RWPE2 (cell line): ENCODE measurements around the gene C9orf57.

ENCODE experiments used
- ATAC-seq: fragments of 200-7000 bp; cut with Tn5 transposase; 3 replicates; pipeline ENCODE4 v1.9.1; 2021; ENCODE audit warnings: low read depth
- DNase-seq: peaks from one replicate; pipeline ENCODE4 v3.0.0-alpha.2; 2020; ENCODE audit warnings: low spot score
- H3K27ac ChIP-seq: fragments of 450-650 bp; 2 replicates; pipeline ENCODE4 v1.5.1; 2017; ENCODE audit warnings: mild to moderate bottlenecking; ENCODE audit not compliant: poor library complexity, severe bottlenecking
- H3K27me3 ChIP-seq: fragments of 250-450 bp; sonication (Bioruptor Pico); 2 replicates; pipeline ENCODE4 v1.5.1; 2021; ENCODE audit warnings: mild to moderate bottlenecking, moderate library complexity; ENCODE audit not compliant: insufficient read depth, poor library complexity, severe bottlenecking
- H3K36me3 ChIP-seq: fragments of 250-450 bp; sonication (Bioruptor Pico); 2 replicates; pipeline ENCODE4 v1.5.1; 2020; ENCODE audit warnings: low read depth, mild to moderate bottlenecking, moderate library complexity
- H3K4me1 ChIP-seq: fragments of 250-450 bp; sonication (Bioruptor Pico); 2 replicates; pipeline ENCODE4 v1.5.1; 2021; ENCODE audit warnings: mild to moderate bottlenecking, moderate library complexity; ENCODE audit not compliant: insufficient read depth, poor library complexity, severe bottlenecking
- H3K4me3 ChIP-seq: fragments of 250-450 bp; sonication (Bioruptor Pico); 2 replicates; pipeline ENCODE4 v1.5.1; 2021; ENCODE audit warnings: mild to moderate bottlenecking, moderate library complexity; ENCODE audit not compliant: severe bottlenecking
- H3K9me3 ChIP-seq: fragments of 250-450 bp; sonication (Bioruptor Pico); 2 replicates; pipeline ENCODE4 v1.5.1; 2021; ENCODE audit warnings: mild to moderate bottlenecking, moderate library complexity; ENCODE audit not compliant: severe bottlenecking
- TF ChIP-seq, protein P1 (sequence below): fragments of 450-650 bp; IDR thresholded peaks from one replicate; pipeline ENCODE4 v1.5.1; 2017; ENCODE audit warnings: mild to moderate bottlenecking, moderate library complexity; ENCODE audit not compliant: poor library complexity, severe bottlenecking

C9orf57 gene

DNA sequence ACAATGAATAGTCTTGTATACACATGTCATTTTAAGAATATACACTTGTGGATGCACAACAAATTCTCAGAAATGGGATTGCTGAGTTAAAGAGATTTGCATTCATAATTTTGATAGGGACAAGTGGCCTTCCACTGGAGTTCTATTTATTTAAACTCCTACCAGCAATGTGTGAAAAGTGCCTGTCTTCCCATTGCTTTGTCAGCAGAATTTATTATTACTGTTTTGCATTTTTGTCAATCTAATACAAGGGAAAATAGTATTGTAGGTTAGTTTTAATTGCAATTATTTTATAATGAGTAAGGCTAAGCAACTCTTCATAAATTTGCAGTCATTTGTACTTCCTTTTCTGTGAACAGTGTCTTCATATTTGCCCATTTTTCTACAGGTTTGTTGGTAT, 55.0 kb downstream of the C9orf57 start:
- H3K4me1 ChIP-seq, result no peaks in the 10 kb centered on the region
- H3K9me3 ChIP-seq, result no peaks in the 10 kb centered on the region
- no peak overlapping the region for H3K4me3 ChIP-seq
- no peak overlapping the region for H3K27ac ChIP-seq
- TF ChIP-seq, protein P1, sequence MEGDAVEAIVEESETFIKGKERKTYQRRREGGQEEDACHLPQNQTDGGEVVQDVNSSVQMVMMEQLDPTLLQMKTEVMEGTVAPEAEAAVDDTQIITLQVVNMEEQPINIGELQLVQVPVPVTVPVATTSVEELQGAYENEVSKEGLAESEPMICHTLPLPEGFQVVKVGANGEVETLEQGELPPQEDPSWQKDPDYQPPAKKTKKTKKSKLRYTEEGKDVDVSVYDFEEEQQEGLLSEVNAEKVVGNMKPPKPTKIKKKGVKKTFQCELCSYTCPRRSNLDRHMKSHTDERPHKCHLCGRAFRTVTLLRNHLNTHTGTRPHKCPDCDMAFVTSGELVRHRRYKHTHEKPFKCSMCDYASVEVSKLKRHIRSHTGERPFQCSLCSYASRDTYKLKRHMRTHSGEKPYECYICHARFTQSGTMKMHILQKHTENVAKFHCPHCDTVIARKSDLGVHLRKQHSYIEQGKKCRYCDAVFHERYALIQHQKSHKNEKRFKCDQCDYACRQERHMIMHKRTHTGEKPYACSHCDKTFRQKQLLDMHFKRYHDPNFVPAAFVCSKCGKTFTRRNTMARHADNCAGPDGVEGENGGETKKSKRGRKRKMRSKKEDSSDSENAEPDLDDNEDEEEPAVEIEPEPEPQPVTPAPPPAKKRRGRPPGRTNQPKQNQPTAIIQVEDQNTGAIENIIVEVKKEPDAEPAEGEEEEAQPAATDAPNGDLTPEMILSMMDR, result no peak
- ATAC-seq, result no peak
- no peak for DNase-seq
- H3K27me3 ChIP-seq, result no peaks in the 10 kb centered on the region
- no peaks in the 10 kb centered on the region for H3K36me3 ChIP-seq
